Inferior parietal cortex (tissue), 1 donor: Measurements from ENCODE around the gene NACC2.

Experiments used
- DNase-seq: peaks from one replicate; pipeline ENCODE4 v3.0.0-alpha.2; 2016; ENCODE audit errors: extremely low spot score

The NACC2 gene

DNA sequence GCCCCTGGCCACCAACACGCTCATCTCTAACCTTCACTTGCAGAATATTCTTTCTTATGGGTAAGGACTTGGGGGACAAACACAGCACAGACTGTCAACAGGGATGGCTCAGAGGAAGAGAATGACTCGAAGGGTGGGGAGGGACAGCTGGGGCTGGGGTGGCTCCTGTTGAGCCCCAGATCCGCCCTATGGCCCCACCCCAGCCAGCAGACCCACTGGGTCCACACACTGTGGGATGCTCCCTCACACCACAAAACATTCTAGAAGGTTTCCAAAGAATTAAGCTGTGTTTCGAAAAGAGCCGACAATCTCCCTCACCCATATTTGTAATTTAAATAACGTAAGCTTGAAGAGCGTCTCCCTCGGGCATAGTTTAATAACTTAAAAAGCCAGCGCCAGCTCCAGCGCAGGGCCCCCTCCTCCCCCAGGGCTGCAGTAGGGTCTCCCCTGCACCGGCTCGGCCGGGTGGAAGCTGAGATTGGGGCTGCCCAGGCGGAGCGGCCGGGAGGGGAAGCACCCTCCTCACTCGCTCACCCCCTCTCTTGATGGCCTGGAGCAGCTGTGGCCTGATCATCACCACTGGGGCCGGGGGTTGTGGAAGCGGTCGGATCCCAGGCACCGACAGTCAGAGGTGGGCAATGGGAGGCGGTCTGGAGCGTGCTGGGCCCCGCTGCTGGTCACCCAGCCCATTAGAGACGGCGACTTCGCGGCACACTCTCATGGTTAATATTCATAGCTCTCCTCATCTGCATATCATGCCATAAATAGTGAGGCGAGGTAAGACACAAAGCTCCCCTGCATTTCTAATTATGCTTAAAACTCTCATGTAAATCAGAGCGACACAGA, 37.6 kb downstream of the NACC2 start:
- no peak for DNase-seq

DNA sequence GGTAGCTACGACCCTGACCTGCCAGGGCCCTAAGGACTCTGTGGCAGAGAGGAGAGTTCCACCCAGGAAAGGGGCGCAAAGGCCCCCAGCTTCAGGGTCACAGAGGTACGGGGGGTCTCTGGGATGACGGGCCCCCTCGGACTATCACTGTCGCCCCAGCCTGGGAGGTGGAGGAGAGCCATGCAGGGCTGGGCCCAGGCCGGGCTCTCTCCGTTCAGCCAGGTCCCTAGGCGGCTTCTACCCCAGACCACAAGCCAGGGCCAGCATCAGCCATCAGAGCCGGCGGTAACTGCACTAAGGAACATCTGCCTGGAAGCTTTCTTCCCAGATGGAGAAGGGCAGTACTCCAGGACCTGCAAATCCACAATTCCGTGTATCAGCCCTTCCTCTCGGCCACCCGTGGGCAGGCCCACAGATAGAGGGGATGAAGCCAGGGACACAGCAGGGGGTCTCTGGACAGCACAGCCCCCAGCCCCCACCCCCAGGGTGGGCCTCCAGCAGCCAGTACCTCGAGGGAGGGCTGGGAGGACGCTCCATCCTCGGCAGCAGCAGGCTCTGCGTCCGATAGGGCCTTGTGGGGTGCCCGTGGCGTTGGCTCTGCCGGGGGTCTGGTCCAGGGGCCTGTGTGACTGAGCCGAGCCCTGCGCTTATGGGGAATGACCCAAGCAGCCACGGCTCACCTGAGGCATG, 38.4 kb downstream of the NACC2 start:
- DNase-seq, result no peak

DNA sequence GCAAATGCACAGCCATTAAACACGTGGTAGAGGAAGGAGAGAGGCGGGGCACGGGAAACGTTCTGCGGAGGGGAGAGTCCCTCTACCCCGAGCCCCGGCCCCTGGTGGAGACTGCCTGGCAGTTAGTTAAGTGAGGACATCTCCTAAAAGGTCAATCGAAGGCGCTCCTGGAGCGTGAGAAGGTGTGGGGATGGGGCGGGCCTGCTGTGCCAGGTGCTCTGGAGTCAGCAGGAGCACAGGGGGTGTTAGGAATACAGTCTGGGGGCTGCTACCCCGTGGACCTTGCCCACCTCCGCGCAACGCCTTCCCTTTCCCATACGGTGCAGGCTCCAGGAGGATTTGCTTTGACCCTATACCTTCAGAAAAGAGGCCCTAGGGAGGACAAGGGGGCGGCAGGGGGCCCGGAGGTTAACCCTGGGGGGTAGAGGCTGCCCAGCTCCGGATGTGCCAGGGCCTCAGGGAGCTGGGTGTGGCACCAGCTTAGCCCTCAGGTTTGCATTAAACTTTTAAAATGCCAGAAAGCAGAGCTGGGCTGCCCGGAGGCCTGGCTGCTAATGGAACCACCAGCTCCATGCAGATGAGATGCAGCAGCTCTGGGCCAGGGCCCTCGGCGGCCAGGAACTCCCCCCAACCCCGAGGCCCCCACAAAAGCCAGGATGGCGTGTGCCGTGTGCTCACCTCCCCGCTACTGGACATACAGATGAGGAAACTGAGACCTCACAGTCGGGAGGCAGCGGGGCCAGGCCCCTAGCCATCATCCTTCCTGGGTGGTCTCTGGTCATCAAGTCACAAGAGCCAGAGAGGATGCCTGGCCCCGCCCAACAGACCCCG, 39.2 kb downstream of the NACC2 start:
- DNase-seq, result no peak

DNA sequence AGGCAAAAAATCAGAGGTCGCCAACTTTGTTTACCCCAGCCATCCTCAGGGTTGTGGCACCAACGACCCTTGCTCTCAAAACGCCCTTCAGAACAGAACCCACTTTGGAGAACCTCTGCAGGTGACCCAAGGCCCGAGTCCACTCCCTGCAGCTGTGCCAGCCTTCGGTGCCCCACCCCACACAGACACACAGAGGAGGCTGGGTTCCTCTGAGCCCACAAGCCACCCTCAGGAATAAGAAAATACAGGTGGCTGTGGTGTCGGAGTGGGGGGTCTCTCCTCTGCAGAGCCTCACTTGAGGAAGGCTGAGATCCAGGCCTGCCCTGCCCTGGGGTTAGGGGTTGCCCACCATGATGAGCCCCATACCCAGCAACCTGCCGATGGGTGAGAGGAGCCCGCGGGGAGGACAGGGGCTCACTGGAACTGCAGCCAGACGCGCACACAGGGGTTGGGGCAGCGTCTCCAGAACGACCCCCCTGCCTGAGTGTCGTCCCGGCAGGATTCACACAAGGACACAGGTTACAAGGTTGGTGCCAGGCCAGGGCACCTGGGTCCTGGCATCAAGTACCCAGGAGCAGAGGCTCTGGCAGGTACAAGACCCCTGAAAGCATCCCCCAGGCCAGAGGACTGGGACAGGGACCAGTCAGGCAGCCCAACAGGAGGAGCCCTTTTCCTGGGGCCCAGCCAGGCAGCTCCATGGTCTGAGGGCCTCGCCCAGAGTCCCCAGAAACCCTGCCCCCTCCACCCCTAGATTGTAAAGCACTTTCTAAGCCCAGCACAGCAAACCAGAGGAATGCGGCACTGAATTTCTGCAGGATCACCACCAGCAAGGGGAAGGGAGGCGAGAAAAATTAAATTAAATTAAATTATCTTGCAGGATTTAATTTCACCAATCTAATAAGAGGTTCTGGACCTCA, 40.0 kb downstream of the NACC2 start:
- no peak for DNase-seq

DNA sequence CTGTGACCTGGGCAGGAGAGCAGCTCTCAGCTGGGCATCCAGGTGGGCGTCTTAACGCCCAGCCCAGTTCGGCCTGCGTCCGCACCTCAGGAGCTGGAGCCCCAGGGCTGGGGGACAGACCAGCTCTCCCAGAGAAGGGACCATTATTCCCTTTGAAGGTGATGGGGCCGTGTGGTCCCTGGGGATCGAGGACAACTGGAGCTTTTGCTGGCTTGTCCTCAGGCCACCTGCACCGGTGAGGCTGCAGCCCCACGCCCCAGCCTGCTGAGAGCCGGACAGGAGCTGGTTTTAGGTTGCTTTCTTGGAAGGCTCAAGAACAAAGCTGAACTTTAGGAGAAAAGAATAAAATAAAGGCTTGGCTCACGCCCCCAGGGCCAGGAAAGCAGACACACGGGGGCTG, 40.9 kb downstream of the NACC2 start:
- no peak for DNase-seq

DNA sequence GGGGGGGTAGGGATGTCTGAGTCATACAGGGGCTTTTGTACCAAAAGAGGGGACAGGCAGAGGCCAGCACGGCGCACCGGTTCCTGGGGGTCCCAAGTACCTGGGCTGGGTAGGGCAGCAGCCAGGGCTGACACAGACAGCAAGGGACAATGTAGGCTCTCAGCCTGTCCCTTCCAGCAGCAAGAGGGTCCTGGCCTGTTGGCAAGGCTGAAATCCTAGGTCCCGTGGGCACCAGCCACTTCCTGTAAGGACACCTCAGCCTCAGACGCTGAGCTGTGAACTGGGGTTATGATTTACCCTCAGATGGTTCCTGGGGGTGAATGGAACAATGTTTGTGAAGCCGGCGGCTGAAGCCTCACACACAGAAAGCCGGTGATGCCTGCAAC, 41.3 kb downstream of the NACC2 start:
- no peak for DNase-seq

DNA sequence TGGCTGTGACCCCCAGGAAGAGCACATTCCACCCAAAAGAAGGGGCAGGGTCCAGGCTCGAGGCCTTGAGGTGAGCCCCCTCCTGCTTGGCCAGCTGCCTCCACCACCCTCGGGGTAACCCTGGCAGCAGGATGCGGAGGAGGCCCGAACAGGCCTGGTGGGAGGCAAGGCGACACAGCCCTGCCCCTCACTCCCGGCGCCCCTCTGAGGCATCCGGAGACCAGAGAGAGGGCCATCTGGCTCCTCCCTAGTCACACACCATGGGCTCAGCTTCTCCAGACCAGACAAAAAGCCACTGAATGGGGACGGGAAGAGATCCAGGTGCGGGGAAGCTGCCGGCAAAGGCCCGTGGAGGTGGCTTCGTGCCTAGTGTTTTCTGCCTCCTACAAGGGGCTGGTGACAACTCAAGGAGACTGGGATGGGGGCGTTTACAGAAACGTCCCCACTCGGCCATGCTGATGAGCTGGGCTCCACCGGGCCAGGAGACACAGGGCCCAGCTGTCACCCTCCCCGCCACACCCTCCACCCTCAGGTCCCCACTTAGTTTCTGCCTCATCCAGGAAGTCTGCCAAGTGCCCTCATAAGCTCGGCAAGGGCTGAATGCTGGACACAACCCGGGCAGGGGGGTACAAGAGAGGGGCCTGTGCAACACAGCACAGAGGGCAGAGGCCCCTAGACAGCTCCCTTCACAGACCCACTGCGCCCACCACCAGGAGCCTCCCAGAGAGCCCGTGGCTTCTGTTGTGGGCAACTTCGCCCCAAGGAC, 41.9 kb downstream of the NACC2 start:
- peak; percentile 16 for DNase-seq

DNA sequence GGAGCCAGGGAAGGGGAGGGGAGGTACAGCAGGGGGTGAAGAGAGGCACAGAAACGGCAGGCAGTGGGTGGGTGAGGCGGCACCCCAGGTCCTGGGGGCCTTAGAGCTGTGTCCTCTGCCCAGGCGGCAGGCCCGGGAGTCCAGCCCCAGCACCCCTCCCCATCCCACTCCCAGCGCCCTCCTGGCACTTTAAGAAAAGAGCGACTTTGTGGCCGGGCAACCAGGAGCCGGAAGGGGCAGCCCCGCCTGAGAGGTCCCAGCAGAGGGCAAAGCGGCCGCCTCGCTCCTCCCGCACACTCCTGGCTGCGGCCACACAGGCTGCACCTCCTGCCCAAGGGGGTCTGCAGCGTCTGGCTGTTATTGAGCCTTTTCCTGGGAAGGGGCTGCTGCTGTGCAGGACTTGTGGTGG, 42.6 kb downstream of the NACC2 start:
- DNase-seq, result peak; percentile 8

DNA sequence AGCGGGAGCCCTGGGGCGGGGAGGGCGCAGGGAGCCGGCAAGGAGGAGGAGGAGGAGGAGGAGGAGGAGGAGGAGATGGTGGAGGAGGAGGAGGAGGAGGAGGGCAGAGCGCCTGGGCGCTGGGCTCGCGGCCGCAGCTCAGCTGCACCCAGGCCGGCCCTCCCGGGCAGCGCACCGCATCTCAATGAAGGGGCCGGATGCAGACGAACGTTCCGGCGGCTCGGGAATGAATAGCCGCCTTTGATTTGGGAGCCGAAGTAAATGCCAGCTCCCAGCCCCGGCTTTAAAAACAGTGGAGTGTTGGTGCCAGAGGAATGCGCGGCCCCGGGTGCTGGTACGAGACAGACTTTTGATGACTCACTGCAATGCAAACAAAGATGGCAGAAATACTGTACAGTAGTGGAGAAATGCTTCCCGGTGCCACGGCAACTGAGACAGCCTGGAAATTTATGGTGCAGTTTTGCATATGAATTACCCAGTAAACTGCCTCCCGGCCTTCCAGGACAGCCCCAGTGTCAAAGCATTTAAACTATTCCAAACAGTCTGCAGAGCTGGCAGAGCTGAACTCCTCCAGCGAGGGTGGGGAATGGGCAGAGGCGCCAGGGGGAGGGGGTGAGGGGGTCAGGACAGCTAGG, 43.1 kb downstream of the NACC2 start:
- DNase-seq, result peak; percentile 87

DNA sequence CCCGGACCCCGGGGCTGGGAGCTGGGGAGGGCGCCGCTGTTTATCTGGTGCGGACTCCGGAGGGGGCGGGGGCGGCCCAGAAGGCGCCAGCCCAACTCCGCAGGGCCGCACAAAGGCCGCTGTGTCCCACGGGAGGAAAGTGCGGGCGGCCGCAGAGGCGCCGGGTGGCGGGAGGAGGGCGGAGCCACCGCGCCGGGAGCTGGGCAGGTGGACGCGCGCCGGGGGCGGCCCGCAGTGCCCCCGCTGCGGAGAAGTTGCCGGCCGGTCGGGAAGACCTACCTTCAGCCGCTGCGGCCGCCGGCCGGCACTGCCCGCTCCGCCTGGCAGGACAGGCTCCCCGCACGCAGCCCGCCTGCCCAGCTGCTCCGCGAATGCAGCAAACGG, 43.6 kb downstream of the NACC2 start:
- DNase-seq, result peak; percentile 47

DNA sequence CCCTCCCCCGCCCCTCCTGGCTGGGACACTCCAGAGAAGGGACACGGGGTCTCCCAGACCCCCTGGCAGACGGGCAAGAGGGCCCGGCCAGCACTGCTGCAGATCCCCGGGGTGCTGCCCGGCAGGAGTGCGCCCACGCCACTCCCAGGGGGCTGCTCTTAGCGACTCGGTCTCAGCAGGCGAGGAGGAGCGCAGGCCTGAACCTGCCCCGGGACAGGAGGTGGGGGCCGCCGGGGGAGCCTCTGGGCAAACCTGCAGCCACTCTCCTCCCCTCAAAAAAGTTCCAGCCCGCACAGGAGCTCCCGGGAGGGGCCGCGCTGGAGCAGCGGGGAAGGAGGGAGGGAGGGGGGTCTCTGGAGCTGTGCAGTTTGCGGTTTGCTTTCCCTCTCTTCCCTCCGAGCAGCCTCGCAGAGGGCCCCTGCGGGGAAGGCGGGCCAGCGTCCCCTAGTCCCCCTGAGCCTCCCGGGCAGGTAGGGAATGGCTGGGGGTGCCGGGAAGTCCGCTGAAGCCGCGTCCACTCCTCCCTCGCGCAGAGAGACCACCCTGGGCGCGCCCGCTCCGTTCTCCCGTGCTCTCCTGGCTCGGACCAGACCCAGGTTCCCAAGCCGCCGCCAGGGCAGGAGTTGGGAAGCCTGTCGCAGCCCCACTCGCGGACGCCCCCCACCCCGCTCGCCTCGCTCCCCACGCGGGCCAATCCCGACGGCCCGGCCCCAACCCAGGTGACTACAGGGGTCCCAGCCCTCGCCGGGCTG, 44.2 kb downstream of the NACC2 start:
- DNase-seq, result no peak

DNA sequence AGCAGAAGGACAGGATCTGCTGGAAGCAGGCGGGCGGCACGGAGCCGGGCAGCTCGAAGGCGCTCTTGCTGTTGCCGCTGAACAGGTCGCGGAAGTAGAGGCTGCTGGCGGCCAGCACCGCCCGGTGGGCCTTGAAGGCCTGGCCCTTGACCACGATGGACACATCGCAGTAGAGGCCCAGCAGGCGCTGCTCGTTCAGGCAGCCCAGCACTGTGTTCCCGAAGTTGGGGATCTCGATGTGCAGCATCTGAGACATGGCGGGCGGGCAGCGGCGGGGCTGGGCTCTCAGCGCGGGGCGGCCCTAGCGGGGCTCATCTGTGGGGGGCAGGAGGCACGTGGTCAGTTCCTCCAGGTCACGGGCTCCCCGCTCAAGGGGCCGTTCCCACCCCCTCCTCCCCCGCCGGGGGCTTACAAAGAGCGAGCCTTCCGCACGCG, 44.8 kb downstream of the NACC2 start:
- DNase-seq, result no peak

DNA sequence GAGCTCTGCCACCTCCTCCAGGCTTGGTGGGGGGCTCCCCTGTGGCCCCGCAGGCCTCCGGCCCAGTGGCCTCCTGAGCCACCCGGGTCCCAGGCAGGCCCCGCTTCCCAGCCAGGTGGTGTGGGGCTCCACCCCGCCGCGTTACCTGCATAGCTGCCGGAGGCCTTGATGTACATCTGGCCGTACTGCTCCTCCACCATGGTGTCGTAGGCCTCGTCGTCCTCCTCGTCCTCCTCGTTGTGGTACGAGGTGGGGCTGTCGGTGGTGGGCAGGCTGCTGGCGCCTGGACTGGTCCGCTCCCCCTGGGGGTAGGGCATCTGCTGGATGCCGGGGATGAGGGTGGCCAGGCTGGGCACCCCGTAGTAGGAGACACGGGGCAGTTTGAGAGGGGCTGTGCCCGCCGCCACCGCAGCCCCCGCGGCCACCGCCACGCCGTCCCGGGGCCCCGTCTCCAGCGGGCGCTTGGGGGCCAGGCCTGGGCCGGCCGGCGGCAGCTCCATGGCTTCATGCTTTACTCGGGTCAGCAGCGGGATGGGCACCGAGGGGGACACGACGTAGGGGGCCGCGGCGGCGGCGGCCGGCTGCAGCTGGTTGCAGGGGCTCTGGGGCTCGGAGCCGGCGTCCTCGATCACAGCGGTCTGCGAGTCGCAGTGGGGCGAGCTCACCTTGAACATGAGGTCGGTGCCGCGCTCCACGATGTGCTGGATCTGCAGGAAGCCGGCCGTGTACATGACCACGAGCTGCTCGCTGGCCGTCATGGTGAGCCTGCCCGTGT, 45.4 kb downstream of the NACC2 start:
- DNase-seq, result no peak

DNA sequence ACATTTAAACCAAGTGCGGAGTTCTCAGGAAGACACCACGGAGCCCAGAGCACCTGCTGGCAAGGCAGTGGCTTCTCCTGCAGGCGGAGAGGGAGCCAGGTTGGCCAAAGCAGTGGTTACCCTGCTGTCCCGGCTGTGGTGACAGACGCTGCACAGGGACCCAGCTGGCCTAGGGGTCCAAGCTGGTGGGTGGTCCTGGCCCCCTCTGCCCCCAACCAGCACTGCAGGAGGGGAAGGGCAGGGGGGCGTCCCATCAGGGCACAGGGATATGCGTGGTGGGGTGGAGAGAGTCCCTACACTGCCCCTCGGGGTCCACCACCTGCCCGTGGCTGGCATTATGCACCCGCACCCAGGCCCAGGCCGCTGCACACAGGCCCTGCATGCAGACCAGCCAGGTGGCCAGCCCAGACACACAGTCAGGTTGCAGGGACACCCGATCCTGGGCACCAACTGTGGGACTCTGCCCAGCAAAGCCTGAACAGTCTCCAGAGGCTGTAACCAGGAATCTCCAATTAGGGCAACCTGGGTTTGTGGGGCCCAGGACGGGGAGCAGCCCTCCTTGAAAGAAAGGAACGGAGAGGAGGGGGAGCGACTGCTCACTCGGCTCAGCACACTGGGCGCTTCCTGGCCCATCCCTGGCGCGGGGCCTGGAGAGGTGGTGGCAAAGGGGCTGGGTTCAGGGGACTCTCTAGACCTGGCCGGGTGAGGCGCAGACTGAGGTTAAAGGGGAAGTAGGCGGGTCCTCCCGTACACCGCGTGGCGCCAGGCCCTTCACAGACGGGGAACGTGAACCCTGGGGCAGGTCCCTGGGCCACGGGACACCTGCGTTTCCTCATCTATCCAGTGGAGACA, 46.3 kb downstream of the NACC2 start:
- DNase-seq, result no peak

DNA sequence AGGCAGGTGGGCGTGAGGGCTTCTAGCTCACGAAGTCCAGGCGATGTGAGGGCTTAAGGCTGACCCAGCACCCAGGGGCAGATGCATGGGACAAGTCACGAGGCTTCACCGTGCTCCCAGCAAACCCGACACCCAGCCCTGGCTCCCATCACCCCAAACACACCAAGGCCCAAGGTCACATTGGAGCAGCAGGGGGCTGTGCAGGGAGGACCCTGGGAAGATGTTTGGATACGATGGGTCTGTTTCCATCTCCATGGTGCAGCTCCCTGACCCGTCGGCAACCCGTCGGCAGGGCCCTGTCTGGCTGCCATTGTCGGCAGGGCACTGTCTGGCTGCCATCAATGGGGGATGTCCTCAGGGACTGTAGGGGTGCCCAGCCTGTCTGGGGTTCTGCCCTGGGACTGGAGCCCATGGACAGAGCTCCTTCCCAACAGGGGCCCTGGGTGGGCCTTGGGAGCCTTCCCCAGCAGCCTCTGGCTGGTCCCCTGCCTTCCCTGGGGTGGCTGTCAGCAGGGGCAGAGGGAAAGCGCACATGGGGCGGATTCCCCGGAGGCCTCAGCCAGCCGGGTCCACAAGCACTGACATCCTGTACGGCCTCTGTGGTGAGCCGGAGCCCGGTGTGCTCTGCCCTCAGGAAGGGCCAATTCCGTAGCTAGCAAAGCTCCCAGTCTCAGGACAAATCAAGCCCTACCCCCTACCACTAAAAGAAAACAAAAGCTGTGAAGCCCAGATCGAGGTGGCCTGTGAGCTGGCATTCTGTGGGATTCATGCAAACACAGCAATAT, 47.1 kb downstream of the NACC2 start:
- DNase-seq, result no peak

DNA sequence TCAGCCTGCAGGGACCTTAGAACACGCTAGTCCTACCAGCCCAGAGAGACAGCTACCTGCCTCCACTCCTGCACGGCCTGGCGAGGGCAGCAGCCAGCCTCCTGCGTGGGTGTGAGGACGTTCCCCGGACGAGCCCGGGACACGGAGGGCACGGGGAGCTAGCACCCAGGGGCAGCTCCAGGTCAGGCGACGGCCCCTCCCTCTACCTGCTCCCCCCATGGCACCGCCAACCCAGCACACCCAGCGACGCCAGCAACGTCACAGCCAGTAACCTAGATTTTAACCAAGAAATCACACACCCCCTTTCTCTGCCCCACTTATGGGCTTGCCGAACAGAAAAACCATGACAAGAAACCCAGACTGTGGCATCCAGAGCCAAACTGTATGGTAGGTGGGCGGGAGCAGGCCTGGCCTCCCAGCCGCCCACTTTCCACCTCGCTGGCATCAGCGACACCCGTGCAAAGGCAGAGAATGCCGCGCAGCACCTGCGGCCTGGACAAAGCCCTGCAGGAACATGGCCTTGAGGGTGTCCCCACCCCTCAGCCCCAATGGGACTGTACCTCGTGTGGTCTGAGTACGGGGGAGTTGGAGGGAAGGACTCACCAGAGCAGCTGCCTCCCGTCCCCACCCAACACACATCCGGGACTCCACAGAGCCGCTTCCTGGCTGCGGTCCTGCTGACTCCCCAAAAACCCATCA, 47.9 kb downstream of the NACC2 start:
- DNase-seq, result no peak
